ENCODE results near the gene MAP2K6.
A peak's percentile ranks its signal among the peaks of the same experiment; 100 is the strongest.
"Not testable (repeated sequence)": the region's sequence is repeated elsewhere in the genome, so short reads cannot be mapped to it uniquely, and the experiment has no call there.

MAP2K6 gene

DNA sequence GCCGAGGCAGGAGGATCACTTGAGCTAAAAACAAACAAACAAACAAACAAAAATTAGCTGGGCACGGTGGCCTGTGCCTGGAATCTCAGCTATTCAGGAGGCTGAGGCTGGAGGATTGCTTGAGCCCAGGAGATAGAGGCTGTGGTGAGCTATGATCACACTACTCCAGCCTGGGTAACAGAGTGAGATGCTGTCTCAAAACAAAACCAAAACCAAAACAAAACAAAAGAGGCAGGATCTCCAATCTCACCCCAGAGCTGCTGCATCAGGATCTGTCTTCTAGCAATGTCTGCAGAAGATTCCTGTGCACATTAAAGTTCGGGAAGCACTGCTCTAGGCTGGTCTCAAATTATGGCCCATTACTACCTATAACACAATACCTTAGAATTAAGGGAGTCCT lies 43.1 kb downstream of the MAP2K6 start:
- DNase-seq (ENCODE audit: low spot score), result no peak

GRCh38 chr17:69460963-69461922 lies 46.7 kb downstream of the MAP2K6 start:
- DNase-seq (ENCODE audit: low spot score), result no peak

- DNase-seq (ENCODE audit: low spot score), result no peak
Measured at GRCh38 chr17:69461951-69462369, 47.5 kb downstream of the MAP2K6 start.

- no peak for DNase-seq (ENCODE audit: low spot score)
Measured at GRCh38 chr17:69462882-69463281, 48.4 kb downstream of the MAP2K6 start.

DNA sequence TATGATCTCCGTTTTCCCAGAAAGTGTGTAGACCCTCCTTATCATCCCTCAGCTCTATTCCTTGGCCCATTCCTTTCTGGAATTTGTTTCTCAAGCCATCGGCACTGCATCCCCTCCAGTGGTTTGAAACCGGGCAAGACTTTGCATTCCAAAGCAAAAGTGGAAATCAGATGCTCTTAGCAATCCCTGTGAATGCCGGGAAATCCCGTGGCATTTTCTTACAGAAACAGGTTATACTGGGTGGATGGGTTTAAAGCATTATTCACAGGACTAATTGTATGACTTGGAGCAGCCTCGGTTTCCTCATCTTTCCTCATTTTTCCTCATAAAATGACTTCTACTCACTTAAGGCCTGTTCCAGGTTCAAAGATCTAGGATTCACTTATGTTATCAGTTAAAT lies 52.0 kb downstream of the MAP2K6 start:
- DNase-seq (ENCODE audit: low spot score), result no peak

DNA sequence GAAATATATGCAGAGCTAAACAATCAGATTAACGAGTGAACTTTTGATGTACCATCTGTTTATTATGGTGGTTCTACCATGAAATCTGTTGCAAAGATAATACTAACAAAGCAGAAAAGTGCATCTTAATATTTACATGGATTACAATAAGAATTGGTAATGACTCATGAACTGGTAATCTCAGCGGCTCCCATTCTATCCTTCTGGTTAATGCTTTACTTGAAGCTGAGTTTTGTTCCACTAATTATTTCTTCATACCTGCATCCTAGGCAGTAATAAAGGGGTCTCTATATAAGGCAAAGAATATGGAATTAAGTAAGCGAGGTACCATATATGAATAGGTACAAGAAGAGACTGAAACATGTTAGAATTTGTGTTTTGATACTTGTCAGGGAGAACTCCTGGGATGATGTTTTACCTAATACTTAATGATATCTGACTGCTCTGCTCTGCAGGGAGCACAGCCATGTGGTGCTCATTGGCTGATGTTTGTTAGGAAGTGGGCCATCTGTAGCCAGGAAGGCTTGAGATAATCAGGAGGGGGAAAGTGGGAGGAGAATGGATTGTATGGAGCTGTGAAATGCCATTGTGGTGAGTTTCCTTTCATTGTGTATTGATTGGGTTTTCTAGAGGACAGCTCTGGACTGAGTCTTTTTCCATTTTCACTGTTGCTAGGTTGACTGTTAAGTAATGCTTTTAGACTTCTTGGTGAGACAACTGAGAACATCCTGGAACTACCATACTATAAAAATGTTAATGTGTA lies 52.6 kb downstream of the MAP2K6 start:
- peak; percentile 38 for DNase-seq (ENCODE audit: low spot score)

GRCh38 chr17:69468207-69468606 lies 53.7 kb downstream of the MAP2K6 start:
- DNase-seq (ENCODE audit: low spot score), result no peak

DNA sequence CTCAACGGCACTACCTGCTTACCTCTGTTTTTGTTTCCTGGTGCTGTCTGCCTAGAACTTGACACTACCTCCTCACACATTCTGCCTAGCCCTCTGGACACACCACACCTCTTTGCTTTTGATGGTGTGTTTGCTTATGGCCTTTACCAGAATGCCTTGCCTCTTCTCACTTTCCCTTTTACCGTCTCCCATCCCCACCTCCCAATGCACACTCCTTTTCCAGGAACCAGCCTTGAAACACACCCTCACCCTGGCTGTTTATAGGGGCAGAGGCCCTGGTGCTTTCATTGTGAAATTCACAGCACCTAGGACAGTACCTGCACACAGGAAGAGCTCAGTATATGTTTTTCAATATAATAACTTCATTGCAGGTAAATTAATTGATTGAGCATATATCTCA lies 56.2 kb downstream of the MAP2K6 start:
- DNase-seq (ENCODE audit: low spot score), result no peak

DNA sequence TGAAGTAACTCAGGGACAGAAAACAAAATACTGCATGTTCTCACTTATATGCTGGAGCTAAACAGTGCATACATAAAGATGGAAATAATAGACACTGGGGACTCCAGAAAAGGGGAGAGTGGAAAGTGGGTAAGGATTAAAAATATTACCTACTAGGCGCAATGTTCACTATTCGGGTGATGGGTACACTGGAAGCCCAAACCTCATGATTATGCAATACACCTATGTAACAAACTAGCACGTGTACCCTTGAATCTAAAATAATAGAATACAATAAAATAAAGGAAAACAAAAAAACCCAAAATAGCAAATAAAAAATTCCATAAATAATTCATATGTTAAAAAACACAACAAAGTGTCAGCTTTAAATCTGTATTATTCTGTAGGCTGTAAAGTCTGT lies 56.9 kb downstream of the MAP2K6 start:
- no peak for DNase-seq (ENCODE audit: low spot score)

DNA sequence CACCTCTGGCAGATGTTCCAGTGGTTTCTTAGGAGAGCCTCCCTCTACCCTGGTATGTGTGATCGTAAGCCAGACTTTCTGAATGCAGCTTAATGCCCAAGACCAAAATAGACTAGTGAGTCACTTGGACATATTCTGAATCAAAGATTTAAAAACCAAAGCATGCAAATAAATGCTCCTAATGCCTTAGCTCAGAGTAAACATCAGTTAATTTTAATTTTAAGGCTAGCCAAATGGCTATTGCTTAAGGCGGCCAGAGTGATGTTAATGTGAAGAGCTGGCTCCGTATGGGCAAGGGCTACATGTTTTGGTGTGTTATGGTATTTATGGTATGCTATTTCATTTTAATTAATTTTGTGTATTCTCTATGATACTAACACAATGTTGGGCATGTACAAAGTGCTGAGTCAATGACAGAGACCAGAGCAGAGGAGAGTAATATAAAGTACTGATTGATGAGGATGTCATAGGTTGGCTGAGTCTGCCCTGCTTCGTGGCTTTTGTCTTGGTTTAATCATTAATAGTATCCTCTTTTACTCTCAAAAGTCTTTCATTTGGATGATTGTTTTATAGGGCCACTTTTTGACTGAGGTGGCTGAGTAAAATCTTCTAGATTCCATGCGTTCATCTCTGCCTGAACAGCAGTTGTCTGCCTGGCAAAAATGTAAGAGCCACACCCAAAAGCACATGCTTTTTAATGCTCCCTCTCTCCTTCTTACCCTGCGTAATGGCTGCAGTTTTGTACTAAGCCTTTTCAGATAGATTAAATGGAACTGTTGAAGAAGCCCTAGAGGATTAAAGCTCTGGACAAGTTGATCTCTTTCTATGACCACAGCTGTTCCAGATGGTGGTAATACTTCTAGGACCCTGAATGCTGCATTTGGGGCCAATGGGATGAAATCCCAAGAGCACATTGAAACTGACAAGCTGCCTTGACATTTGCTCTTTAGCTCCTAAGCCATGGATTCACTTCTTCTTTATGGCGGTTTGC lies 59.6 kb downstream of the MAP2K6 start:
- peak; percentile 23 for DNase-seq (ENCODE audit: low spot score)

GRCh38 chr17:69477204-69477902 lies 62.9 kb downstream of the MAP2K6 start:
- DNase-seq (ENCODE audit: low spot score), result no peak

DNA sequence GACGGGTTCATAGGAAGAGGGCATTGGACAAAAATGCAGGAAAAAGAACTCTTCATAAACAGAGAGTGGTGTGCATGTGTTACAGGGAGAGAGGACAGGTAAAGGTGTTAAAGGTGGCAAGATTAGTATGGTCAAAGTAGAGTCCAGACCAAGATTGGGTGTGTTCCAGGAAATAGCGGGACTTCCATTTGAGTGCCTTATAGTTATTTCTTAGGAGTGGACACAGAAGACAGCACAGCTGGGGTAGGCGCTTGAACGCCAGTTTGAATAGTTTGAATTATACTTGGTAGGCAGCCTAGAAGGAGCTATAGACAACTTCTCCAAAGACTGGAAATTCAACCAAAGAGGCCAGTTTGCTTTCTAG lies 63.4 kb downstream of the MAP2K6 start:
- DNase-seq (ENCODE audit: low spot score), result no peak

DNA sequence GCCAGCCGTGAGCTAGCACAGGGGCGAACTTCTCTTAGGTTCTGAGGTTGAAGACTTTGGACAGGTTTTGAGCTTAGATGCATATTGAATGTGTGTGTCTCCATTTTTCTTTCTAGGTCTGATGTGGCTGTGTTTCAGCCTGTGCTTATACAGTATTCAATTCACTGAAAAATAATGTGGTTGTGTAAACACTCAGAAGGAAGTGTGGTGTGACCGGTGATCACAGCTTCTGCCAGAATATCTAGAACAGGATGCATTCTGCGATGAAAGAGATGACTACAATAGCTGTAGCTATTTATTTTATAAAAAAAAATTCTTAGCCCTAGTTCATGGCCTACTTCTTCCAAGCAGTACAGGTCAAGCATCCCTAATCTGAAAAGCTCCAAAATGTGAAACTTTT lies 64.4 kb downstream of the MAP2K6 start:
- DNase-seq (ENCODE audit: low spot score), result no peak

- not testable (repeated sequence) for DNase-seq (ENCODE audit: low spot score)
Measured at GRCh38 chr17:69479756-69480155, 65.3 kb downstream of the MAP2K6 start.

GRCh38 chr17:69480245-69480644 lies 65.7 kb downstream of the MAP2K6 start:
- no peak for DNase-seq (ENCODE audit: low spot score)

GRCh38 chr17:69485251-69485661 lies 70.8 kb downstream of the MAP2K6 start:
- no peak for DNase-seq (ENCODE audit: low spot score)

- DNase-seq (ENCODE audit: low spot score), result no peak
Measured at GRCh38 chr17:69485901-69486643, 71.6 kb downstream of the MAP2K6 start.

DNA sequence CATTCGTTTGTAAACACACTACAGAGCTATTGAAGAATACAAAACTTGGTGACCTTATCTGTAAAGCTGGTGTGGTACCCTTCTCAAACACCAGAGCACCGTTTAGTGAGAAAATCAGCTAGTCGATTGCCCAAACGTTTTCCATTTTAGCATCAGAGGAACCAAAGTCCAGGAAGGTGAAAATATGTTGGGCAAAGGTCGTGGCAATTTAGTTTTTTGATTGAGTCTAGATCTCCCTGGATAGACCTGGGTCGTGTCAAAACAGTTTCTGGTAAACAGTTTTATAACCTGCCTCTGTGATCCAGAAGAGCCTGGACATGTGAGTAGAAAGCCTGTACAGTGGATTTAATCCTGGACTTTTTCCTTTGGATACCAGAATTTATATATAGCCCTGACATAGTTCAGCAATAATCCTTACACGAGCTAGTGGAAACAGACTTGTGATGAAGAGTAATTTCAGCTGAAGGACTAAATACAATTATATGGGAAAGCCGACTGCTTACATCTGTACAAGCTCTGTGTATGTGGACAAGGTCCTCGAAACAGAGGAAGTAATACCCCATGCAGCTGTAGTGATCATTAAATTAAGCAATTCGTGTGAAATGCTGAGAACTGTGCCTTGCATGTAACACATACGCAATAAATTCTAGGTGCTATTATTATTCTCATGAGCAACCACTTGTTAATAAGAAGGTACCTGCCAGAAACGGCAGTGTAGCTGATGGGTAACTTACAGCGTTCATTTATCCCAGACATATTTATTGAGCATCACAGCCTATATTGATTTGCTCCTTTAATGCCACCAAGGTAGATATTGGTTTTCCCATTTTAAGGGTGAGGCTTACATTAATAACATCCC lies 72.5 kb downstream of the MAP2K6 start:
- no peak for DNase-seq (ENCODE audit: low spot score)

- DNase-seq (ENCODE audit: low spot score), result no peak
Measured at GRCh38 chr17:69489313-69489712, 74.8 kb downstream of the MAP2K6 start.

Data from SW480 (cell line).